ENCODE results near the gene CHMP6. TPM values are rescaled to one million over a fixed set of nuclear protein-coding genes. Genes with fewer than 3 reads are reported as not detected.

Gene CHMP6
- total and polyA plus RNA-seq, 12 donors, result 7.8 to 35.3 (median 25.8) TPM

DNA sequence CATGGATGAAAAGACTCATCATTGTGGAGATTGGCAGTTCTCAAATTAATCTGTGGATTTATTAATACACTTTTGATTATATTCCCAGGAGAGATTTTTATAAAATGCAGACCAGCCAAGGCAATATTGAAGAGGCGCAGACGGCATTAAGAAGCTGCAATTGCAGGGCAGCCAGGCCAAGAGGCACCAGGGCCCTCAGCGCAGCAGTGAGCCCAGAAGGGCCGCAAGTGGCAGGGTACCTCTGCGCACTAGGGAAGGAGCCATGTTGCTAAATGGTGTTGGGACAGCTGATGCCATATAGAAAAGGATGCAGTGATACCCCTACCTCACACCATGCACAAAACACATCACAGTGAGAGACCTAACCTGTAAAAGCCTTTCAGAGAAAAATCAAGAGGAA, 36.6 kb upstream of the CHMP6 start:
- Histone ChIP-seq H3K36me3 (replicated peaks in 1 of 2) (no peaks in the 10 kb centered on the region), H3K4me3 (no peak overlapping the region), H3K9me3 (replicated peaks in 1 of 3) (no peaks in the 10 kb centered on the region), H3K27me3 (no peaks in the 10 kb centered on the region), H3K4me1 (replicated peaks in 1 of 2) (peaks cover 3 to 15% of the 10 kb centered on the region in 2 donors), H3K27ac (no peak overlapping the region)
- DNase-seq, result peak in 1 of 7 donors; percentile 2
- no peak for TF ChIP-seq POLR2A (IDR thresholded peaks at IDR 0.05)
- TF ChIP-seq, protein P1, sequence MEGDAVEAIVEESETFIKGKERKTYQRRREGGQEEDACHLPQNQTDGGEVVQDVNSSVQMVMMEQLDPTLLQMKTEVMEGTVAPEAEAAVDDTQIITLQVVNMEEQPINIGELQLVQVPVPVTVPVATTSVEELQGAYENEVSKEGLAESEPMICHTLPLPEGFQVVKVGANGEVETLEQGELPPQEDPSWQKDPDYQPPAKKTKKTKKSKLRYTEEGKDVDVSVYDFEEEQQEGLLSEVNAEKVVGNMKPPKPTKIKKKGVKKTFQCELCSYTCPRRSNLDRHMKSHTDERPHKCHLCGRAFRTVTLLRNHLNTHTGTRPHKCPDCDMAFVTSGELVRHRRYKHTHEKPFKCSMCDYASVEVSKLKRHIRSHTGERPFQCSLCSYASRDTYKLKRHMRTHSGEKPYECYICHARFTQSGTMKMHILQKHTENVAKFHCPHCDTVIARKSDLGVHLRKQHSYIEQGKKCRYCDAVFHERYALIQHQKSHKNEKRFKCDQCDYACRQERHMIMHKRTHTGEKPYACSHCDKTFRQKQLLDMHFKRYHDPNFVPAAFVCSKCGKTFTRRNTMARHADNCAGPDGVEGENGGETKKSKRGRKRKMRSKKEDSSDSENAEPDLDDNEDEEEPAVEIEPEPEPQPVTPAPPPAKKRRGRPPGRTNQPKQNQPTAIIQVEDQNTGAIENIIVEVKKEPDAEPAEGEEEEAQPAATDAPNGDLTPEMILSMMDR (IDR thresholded peaks at IDR 0.05), result no peak
- intact Hi-C loops (cut with DNase I), result no loop called here
- WGBS, 4 donors, result 87 to 98% (median 93%) methylated on average over 5 of the region's 5 CpGs

GRCh38 chr17:80955671-80956280, 35.9 kb upstream of the CHMP6 start:
- Histone ChIP-seq H3K27ac (no peak overlapping the region), H3K9me3 (replicated peaks in 1 of 3) (no peaks in the 10 kb centered on the region), H3K4me1 (replicated peaks in 1 of 2) (peaks cover 3 to 17% of the 10 kb centered on the region in 2 donors), H3K36me3 (replicated peaks in 1 of 2) (no peaks in the 10 kb centered on the region), H3K4me3 (no peak overlapping the region), H3K27me3 (no peaks in the 10 kb centered on the region)
- 91 to 95% (median 93%) methylated on average over 16 of the region's 16 CpGs for WGBS, 4 donors
- TF ChIP-seq, protein P1 (IDR thresholded peaks at IDR 0.05), result no peak
- TF ChIP-seq POLR2A (IDR thresholded peaks at IDR 0.05), result no peak
- intact Hi-C loops (cut with DNase I), result no loop called here
- DNase-seq, result peak in 1 of 7 donors; percentile 5

DNA sequence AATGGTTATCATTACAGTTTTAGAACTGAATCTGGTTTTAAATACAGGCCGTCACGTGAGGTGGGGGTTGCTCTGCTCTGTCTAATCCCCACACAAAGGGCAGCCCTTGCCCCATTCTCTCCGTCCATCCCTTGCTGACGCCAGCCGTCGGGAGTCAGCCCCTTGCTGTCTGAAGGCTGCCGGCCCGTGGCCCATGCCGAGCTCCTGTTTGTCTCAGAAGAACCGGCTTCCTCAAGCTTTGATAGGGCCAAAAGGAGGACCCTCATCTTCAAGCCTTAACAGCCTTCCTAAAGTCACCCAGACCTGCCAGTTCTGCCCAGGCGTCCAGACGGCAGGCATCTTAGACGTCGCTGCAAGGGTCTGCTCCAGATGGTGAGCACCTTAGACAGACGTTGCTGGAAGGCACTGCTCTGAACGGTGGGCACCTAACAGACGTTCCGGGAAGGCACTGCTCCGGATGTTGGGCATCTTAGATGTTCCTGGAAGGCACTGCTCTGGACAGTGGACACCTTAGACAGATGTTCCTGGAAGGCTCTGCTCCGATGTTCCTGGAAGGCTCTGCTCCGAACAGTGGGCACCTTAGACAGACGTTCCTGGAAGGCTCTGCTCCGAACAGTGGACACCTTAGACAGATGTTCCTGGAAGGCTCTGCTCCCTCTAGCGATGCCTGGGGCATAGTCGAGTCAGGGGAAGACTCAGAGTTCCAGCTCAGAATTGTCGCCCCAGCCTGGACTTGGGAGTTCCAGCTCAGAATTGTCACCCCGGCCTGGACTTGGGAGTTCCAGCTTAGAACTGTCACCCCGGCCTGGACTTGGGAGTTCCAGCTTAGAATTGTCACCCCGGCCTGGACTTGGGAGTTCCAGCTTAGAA, 35.1 kb upstream of the CHMP6 start:
- DNase-seq, result peak in 1 of 7 donors; percentile 10
- Histone ChIP-seq H3K4me3 (no peak overlapping the region), H3K27ac (no peak overlapping the region), H3K9me3 (replicated peaks in 1 of 3) (no peaks in the 10 kb centered on the region), H3K36me3 (replicated peaks in 1 of 2) (no peaks in the 10 kb centered on the region), H3K27me3 (no peaks in the 10 kb centered on the region), H3K4me1 (replicated peaks in 1 of 2) (peaks cover 3 to 17% of the 10 kb centered on the region in 2 donors)
- no peak for TF ChIP-seq POLR2A (IDR thresholded peaks at IDR 0.05)
- TF ChIP-seq, protein P1 (IDR thresholded peaks at IDR 0.05), result no peak
- WGBS, 4 donors, result 84 to 95% (median 89%) methylated on average over 15 to 28 of the region's 29 CpGs
- intact Hi-C loops (cut with DNase I), result no loop called here

DNA sequence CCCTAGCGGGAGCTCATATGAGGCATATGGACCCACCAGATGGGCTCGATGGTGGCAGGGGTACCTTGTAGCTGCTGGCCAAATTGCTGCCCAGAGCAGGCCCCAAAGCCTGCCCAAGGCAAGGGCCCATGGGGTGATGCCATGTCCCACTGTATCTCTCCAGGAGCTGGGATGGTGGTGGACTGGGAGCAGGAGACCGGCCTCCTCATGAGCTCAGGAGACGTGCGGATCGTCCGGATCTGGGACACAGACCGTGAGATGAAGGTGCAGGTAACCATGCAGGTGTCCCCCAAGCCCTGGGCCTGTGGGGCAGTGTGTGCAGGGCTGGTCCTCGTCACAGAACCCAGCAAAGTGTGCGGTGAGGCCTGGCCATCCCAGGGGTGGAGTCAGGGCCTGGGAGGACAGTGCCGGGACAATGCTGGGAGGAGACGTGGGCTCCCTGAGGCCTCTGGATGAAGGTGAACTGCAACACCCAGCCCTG, 34.1 kb upstream of the CHMP6 start:
- H3K27me3 ChIP-seq, result no peaks in the 10 kb centered on the region
- no peaks in the 10 kb centered on the region for H3K9me3 ChIP-seq (replicated peaks in 1 of 3)
- TF ChIP-seq, protein P1 (IDR thresholded peaks at IDR 0.05), result no peak
- TF ChIP-seq POLR2A (IDR thresholded peaks at IDR 0.05), result no peak
- no peak overlapping the region for H3K4me3 ChIP-seq
- H3K4me1 ChIP-seq (replicated peaks in 1 of 2), result peaks cover 3 to 17% of the 10 kb centered on the region in 2 donors
- intact Hi-C loops (cut with DNase I), result no loop called here
- H3K36me3 ChIP-seq (replicated peaks in 1 of 2), result no peaks in the 10 kb centered on the region
- H3K27ac ChIP-seq, result no peak overlapping the region
- 95 to 99% (median 97%) methylated on average over 9 to 12 of the region's 12 CpGs for WGBS, 4 donors
- DNase-seq, result peak in 3 of 7 donors; percentile 5 to 14 (median 11)
